ENCODE data around the gene TXNDC8.

- no peak for TF ChIP-seq CTCF (IDR thresholded peaks at IDR 0.05)
- no peak for TF ChIP-seq POLR2A (IDR thresholded peaks at IDR 0.05)
- TF ChIP-seq POLR2AphosphoS5 (IDR thresholded peaks at IDR 0.05): no peak
Measured at GRCh38 chr9:110329639-110330230, 7.9 kb downstream of the TXNDC8 start.

All from sigmoid colon (tissue), 4 donors.